Measurements from ENCODE around the gene PAK5.

DNA sequence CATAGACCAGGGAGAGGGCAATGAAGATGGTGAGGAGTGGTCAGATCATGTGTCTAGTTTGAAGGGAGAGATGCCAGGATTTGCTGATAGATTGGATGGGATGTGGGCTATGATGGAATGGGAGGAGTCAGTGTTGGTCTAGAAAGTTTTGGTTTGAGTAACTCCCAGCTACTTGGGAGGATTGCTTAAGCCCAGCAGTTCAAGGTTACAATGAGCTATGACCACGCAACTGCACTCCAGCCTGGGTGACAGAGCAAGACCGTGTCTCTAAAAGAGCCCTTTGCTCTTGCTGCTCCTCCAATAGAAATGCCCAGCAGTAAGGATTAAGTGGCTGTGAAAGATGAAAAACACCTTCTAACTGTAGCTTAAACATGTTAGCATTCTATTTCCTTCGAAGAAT lies 342.7 kb downstream of the PAK5 start:
- TF ChIP-seq EZH2 (IDR thresholded peaks at IDR 0.05; ENCODE audit: insufficient read depth, poor library complexity, severe bottlenecking), result no peak
- TF ChIP-seq EZH2phosphoT487 (IDR thresholded peaks at IDR 0.05; ENCODE audit: insufficient read depth, low read depth), result no peak

Measured in GM23248 (cell line).